OCI-LY3 (cell line): ENCODE data around the gene PCDHA3.

Experiments
- EZH2phosphoT487 ChIP-seq: fragments of 200-600 bp; shearing (Covaris generic); IDR thresholded peaks from 2 replicates; pipeline ENCODE4 v1.6.1; 2018; ENCODE audit warnings: antibody characterized with exemption, mixed run types, low read depth
- TF ChIP-seq, protein P1 (sequence below): fragments of 200-600, 300-600 bp; sonication (generic); IDR thresholded peaks from 2 replicates; pipeline ENCODE4 v1.5.1; 2014; ENCODE audit warnings: antibody characterized with exemption, low read length, low read depth

DNA sequence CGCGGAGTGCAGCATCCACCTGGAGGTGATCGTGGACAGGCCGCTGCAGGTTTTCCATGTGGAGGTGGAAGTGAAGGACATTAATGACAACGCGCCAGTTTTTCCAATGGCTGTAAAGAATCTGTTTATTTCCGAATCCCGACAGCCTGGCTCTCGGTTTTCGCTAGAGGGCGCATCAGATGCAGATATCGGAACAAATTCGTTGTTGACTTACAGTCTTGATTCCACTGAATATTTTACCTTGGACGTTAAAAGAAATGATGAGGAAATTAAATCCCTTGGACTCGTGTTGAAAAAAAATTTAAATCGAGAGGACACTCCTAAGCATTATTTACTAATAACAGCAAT, 611 bp downstream of the PCDHA3 start:
- TF ChIP-seq, protein P1, sequence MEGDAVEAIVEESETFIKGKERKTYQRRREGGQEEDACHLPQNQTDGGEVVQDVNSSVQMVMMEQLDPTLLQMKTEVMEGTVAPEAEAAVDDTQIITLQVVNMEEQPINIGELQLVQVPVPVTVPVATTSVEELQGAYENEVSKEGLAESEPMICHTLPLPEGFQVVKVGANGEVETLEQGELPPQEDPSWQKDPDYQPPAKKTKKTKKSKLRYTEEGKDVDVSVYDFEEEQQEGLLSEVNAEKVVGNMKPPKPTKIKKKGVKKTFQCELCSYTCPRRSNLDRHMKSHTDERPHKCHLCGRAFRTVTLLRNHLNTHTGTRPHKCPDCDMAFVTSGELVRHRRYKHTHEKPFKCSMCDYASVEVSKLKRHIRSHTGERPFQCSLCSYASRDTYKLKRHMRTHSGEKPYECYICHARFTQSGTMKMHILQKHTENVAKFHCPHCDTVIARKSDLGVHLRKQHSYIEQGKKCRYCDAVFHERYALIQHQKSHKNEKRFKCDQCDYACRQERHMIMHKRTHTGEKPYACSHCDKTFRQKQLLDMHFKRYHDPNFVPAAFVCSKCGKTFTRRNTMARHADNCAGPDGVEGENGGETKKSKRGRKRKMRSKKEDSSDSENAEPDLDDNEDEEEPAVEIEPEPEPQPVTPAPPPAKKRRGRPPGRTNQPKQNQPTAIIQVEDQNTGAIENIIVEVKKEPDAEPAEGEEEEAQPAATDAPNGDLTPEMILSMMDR = no peak
- TF ChIP-seq EZH2phosphoT487 = no peak
